SK-N-MC (cell line): ENCODE results near the gene DNAJB6.

Experiments
- EZH2 ChIP-seq: fragments of 200-600 bp; sonication (generic); IDR thresholded peaks from one replicate; pipeline ENCODE4 v1.6.1; 2017; ENCODE audit warnings: antibody characterized with exemption
- POLR2AphosphoS5 ChIP-seq: IDR thresholded peaks from 2 replicates; pipeline ENCODE4 v1.6.1; 2012; ENCODE audit warnings: mild to moderate bottlenecking, low read depth, low read length, borderline replicate concordance

DNA sequence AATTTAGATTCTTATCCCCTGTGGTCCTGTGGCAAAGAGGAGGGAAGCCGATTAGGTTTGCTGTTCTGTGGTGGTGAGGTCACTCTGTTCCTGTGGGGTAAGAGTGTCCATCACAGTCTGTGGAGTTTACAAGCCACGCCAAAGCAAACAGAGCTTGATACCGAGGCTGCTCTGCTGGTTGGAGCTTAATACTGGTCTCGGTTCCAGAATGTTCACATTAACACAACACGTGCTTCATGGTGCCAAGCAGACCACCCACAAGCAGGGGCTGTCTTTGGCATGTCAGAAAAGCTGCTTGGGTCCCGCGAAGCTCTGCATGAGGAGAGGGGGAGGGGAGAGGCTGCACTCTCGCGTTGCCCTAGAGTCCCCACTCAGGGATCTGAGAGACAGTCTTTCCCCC lies 47.5 kb downstream of the DNAJB6 start:
- TF ChIP-seq EZH2 (no peak), POLR2AphosphoS5 (no peak)
